HUDEP-2 (cell line): ENCODE results near the gene PAQR6.

Experiments
- DNase-seq, 76 experiments: peaks; one replicate each; lab custom pipeline; 2025; ENCODE audit not compliant: unreplicated experiment in 76 of 76; lab: John Stamatoyannopoulos, UW

Gene PAQR6

GRCh38 chr1:156266051-156266450 lies 18.2 kb upstream of the PAQR6 start:
- no peak for DNase-seq

DNA sequence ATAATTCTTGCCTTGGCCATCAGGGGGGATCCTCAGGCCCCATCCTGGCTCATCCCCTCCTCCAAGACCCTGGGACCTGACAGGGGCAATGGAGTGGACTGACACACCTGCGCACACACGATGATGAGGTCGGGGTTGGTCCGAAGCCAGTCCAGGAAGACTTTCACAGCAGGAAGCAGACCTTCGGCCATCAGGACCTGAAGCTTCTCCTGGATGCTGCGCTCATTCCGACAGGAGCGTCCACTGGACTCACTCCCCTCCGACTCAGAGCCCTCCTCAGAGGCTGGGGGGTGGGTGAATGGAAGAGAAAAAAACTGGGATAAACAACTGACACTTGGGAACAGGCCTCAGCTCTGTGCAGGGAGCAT lies 15.4 kb upstream of the PAQR6 start:
- no peak for DNase-seq

GRCh38 chr1:156262461-156263287 lies 14.8 kb upstream of the PAQR6 start:
- peak in 26 of 76 experiments; percentile 10 to 52 (median 36) for DNase-seq

DNA sequence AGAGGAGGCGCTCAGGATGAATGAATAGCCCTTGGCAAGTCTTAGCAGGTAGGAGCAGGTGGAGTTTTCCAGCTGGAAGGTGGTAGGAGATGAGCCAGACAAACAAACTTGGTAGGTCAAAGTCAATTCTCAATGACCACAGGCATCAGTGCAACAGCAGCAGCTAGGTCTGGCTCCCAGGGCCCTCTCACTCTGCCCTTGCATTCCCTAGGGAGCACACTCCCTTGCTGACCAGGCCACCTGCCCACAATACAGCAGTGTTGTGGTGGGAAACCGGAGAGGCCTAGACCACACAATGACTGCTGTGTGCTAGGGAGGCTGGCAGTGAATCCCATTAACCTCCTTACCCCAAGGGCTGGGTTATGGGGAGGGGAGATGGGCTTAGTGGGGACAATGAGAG lies 13.0 kb upstream of the PAQR6 start:
- DNase-seq: no peak

DNA sequence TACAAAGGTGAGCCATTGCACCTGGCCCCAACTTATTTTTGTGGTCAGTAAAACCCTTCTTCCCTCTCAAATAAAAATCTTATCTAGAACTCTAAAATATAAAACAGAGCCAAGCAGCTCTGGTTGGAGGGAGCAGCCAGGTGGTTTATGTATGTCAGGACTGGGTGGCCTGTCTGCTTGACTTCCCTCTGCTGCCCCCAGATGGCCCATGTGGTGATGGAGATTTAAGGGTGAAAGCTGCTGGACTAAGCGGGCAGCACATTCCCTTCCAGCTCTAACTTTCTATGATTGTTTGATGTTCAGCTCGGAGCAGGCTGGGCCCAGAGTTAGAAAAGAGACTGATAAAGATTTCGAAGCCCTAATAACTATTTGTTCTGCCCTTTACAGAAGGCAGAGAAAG lies 11.9 kb upstream of the PAQR6 start:
- peak in 11 of 76 experiments; percentile 4 to 29 (median 13) for DNase-seq

- DNase-seq: no peak
Measured at GRCh38 chr1:156258859-156259258, 11.0 kb upstream of the PAQR6 start.

GRCh38 chr1:156257711-156258110 lies 9.9 kb upstream of the PAQR6 start:
- DNase-seq: no peak

- no peak for DNase-seq
Measured at GRCh38 chr1:156253634-156254033, 5.8 kb upstream of the PAQR6 start.

DNA sequence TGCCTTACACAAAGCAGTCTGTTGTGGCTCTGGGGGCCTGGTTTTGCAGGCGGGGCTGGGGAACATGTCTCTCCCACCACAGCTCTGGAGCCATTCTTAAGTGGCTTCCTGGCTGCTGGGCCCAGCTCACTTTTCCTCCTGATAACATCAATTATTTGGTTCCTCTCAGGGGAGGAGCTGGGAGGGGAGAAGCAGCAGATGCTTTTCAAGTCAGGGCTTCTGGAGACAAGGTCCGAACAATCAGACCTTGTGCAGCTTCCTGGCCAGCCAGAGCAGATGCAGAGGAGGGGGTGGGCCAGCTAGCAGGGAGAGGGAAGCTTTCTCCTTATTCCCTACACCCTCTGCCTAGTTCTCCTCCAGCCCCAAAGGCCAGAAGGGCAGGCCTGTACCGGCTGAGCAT lies 3.7 kb upstream of the PAQR6 start:
- DNase-seq: peak in 1 of 76 experiments; percentile 31

- no peak for DNase-seq
Measured at GRCh38 chr1:156249593-156249992, 1.7 kb upstream of the PAQR6 start.

GRCh38 chr1:156248323-156248683 lies 447 bp upstream of the PAQR6 start:
- no peak for DNase-seq

GRCh38 chr1:156246781-156247459 lies 936 bp downstream of the PAQR6 start:
- peak in 7 of 76 experiments; percentile 8 to 34 (median 15) for DNase-seq

DNA sequence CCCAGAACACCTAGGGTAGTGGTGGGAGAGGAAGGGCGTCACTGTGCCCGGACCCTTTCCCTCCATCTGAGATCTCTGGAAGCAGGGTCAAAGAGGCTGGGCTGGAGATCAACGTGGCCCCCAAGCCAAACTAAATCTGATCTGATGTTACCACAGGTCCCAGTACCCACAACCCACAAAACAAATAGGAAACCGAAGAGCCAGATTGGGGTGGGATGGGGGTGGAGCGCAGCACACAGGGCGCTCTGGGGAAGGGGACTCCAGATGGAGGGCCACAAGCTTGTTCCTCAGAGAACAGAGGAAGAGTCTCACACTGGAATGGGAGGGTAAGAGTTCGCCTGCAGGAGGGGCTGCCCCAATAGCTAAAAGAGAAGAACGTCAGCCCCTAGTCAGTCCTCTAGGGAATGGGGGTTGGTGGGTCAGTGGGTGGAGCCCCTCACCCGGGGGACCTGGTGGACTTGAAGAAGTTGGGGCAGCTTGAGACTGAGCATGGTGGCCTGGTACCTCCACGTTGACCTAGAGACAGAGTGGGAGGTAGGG lies 1.5 kb downstream of the PAQR6 start:
- no peak for DNase-seq

DNA sequence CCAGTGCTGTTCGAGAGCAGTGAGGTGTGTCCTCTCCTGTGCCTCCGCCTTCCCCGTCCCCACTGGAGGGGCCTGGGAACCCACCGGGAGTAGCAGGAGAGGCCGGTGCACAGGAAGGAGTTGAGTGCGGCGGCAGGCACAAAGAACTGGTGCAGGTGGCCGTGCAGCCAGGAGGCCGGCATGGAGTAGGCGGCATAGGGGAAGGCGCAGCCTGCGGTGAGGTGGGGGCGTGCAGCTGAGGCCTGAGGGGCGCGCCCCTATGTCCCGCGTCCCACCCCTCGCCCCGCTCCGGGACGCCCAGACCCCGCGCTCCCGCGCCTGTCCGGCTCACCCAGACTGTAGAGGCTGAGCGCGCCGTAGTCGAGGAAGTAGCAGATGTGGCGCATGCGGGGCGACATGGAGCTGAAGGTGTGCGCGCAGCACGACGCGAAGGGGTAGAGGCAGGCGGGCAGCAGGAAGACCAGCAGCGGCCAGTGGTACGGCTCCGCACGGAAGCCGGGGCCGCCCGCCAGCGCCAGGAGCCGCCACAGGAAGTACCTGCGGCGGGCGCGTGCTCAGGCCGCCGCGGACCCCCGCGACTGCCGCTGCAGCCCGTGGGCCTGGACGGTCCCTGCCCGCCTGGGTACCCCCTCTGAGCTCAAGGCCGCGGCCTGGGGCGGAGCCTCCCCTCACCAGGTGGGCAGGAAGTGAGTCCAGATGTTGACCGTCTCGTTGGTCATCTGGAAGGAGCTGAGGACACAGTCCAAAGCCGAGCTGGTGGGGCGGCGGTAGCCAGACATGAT lies 2.2 kb downstream of the PAQR6 start:
- DNase-seq: no peak

DNA sequence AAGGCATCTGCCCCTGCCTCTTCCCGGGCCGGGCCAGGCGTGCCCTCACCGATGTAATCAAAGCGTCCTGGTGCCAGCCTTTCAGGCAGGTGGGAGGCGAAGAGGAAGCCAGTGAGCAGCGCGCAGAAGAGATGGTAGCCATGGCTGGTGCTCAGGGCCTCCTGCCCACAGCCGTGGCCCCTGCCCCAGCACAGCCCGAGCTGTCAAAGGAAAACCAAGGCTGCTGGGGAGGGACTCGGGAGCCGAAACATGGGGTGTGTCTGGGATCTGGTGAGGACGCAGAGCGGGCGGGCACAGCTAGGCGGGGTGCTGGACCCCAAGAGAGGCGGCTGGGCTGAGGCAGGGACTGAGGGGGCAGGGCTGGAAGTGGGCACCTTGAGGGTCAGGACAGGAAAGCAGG lies 3.1 kb downstream of the PAQR6 start:
- no peak for DNase-seq

- no peak for DNase-seq
Measured at GRCh38 chr1:156244126-156244525, 3.7 kb downstream of the PAQR6 start.

GRCh38 chr1:156242738-156243137 lies 5.1 kb downstream of the PAQR6 start:
- DNase-seq: no peak

- DNase-seq: no peak
Measured at GRCh38 chr1:156241926-156242325, 5.9 kb downstream of the PAQR6 start, which contains the start of gene BGLAP. TSS of gene BGLAP (plus strand) at chr1:156242184. CDS start at chr1:156242232, 48 bp downstream.

GRCh38 chr1:156241311-156241811 lies 6.5 kb downstream of the PAQR6 start:
- no peak for DNase-seq

GRCh38 chr1:156238248-156238647 lies 9.6 kb downstream of the PAQR6 start:
- no peak for DNase-seq

DNA sequence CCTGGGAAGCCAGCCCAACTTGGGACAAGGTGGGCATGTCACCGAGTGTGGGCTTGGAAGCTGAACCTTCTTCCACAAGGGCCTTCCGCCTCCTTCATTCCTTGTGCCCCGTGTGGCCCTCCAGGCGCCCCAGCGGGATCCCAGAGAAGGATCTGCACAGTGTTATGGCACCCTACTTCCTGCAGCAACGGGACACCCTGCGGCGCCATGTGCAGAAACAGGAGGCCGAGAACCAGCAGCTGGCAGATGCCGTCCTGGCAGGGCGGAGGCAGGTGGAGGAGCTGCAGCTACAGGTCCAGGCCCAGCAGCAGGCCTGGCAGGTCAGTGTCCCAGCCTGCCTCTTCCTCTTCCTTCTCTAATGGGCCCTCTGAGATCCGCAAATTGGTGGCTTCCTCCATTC lies 11.7 kb downstream of the PAQR6 start:
- no peak for DNase-seq
